ENCODE measurements around the gene TRNAU1AP.

- TF ChIP-seq CTCF (conservative IDR thresholded peaks at IDR 0.05; ENCODE audit: low read length) (no peak), EZH2phosphoT487 (IDR thresholded peaks at IDR 0.05; ENCODE audit: borderline replicate concordance) (no peak)
These were observed 15.3 kb upstream of the TRNAU1AP start for GRCh38 chr1:28537457-28538199.
